ENCODE results near the gene SLC6A4.

SLC6A4 gene

DNA sequence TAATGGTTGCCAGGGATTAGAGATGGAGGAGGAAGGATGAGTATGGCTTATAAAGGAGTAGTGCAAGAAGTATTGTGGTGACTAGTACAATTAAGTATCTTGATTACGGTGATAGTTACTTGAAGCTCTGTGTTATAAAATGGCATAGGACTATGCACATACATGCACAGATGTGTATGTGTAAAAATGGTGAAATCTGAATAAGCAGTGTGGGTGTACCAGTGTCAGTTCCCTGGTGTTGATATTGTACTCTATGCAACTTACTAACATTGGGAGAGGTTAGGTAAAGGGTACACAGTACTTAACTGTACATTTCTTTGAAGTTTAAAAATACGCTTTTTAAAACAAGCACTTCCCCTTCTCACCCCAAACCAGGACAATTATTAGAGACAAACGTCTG is 70.3 kb downstream of the SLC6A4 start:
- no peak overlapping the region for H3K4me3 ChIP-seq (replicated peaks; ENCODE audit: low read depth, low read length)
- no peaks in the 10 kb centered on the region for H3K27me3 ChIP-seq (replicated peaks; ENCODE audit: control insufficient read depth, insufficient read depth, low read length)
- DNase-seq (ENCODE audit: extremely low read depth, insufficient read length), result no peak
- TF ChIP-seq, protein P1, sequence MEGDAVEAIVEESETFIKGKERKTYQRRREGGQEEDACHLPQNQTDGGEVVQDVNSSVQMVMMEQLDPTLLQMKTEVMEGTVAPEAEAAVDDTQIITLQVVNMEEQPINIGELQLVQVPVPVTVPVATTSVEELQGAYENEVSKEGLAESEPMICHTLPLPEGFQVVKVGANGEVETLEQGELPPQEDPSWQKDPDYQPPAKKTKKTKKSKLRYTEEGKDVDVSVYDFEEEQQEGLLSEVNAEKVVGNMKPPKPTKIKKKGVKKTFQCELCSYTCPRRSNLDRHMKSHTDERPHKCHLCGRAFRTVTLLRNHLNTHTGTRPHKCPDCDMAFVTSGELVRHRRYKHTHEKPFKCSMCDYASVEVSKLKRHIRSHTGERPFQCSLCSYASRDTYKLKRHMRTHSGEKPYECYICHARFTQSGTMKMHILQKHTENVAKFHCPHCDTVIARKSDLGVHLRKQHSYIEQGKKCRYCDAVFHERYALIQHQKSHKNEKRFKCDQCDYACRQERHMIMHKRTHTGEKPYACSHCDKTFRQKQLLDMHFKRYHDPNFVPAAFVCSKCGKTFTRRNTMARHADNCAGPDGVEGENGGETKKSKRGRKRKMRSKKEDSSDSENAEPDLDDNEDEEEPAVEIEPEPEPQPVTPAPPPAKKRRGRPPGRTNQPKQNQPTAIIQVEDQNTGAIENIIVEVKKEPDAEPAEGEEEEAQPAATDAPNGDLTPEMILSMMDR (IDR thresholded peaks at IDR 0.05; ENCODE audit: insufficient read depth, low read length, poor library complexity, severe bottlenecking), result no peak
- H3K36me3 ChIP-seq (ENCODE audit: control insufficient read depth, insufficient read depth, low read length), result no peaks in the 10 kb centered on the region; the same call in 1 of the 2 replicates

DNA sequence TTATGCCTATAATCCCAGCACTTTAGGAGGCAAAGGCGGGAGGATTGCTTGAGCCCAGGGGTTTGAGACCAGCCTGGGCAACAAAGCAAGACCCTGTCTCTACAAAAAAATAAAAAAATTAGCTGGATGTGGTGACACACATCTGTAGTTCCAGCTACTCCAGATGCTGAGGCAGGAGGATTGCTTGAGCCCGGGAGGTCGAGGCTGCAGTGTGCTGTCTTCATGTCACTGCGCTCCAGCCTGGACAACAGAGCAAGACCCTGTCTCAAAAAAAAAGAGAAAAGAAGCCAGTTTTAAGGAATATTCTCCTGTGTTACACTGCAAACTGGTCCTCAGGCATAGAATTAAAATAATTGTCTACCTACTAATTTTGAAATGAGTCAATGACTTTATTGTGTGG is 71.0 kb downstream of the SLC6A4 start:
- no peak for DNase-seq (ENCODE audit: extremely low read depth, insufficient read length)
- H3K36me3 ChIP-seq (ENCODE audit: control insufficient read depth, insufficient read depth, low read length), result no peaks in the 10 kb centered on the region; the same call in 1 of the 2 replicates
- H3K27me3 ChIP-seq (replicated peaks; ENCODE audit: control insufficient read depth, insufficient read depth, low read length), result no peaks in the 10 kb centered on the region
- H3K4me3 ChIP-seq (replicated peaks; ENCODE audit: low read depth, low read length), result no peak overlapping the region
- TF ChIP-seq, protein P1 (IDR thresholded peaks at IDR 0.05; ENCODE audit: insufficient read depth, low read length, poor library complexity, severe bottlenecking), result no peak

DNA sequence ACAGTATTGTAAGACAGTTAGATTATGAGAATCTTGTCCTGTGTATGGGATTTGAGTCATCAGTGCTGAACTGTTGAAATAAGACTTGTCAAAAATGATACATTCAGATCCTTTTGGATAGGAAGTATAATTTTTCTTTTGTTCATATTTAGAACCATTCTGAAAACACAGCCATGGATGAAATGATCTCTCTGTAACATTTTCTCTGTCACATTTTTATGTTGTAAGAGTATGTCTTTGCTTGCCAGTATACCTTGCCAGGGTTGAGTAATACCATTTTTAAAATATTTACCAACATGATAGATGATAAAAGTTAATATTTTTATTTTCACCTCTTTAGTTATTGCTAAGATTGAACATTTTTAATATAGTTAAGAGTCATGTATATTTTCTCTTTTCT is 73.9 kb downstream of the SLC6A4 start:
- TF ChIP-seq, protein P1 (IDR thresholded peaks at IDR 0.05; ENCODE audit: insufficient read depth, low read length, poor library complexity, severe bottlenecking), result no peak
- Histone ChIP-seq H3K36me3 (ENCODE audit: control insufficient read depth, insufficient read depth, low read length) (no peaks in the 10 kb centered on the region; the same call in 1 of the 2 replicates), H3K4me3 (replicated peaks; ENCODE audit: low read depth, low read length) (no peak overlapping the region), H3K27me3 (replicated peaks; ENCODE audit: control insufficient read depth, insufficient read depth, low read length) (no peaks in the 10 kb centered on the region)
- DNase-seq (ENCODE audit: extremely low read depth, insufficient read length), result no peak

- H3K36me3 ChIP-seq (ENCODE audit: control insufficient read depth, insufficient read depth, low read length), result no peaks in the 10 kb centered on the region; the same call in 1 of the 2 replicates
- no peaks in the 10 kb centered on the region for H3K27me3 ChIP-seq (replicated peaks; ENCODE audit: control insufficient read depth, insufficient read depth, low read length)
- no peak overlapping the region for H3K4me3 ChIP-seq (replicated peaks; ENCODE audit: low read depth, low read length)
- no peak for DNase-seq (ENCODE audit: extremely low read depth, insufficient read length)
- TF ChIP-seq, protein P1 (IDR thresholded peaks at IDR 0.05; ENCODE audit: insufficient read depth, low read length, poor library complexity, severe bottlenecking), result no peak
Observed at GRCh38 chr17:30160419-30161172, 74.9 kb downstream of the SLC6A4 start.

DNA sequence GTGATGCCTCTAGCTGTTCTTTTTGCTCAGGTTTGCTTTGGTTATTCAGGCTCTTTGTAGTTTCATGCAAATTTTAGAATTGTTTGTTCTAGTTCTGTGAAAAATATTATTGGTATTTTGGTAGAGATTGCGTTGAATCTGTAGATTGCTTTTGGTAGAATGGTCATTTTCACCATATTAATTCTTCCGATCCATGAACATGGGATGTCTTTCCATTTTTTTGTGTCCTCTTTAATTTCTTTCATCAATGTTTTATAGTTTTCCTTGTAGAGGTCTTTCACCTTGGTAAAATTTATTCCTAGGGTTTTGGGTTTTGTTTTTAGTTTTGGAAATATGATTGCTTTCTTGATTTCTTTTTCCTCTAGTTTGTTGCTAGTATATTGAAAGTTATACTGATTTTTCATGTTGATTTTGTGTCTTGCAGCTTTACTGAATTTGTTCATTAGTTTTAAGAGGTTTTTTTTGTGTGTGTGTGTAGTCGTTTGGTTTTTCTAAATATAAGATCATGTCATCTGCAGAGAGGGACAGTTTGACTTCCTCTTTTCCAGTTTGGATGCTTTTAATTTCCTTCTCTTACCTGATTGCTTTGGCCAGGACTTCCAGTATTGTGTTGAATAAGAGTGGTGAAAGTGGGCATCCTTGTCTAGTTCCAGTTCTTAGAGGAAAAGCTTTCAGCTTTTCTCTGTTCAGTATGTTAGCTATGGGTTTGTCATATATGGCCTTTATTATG is 76.4 kb downstream of the SLC6A4 start:
- Histone ChIP-seq H3K4me3 (replicated peaks; ENCODE audit: low read depth, low read length) (no peak overlapping the region), H3K36me3 (ENCODE audit: control insufficient read depth, insufficient read depth, low read length) (no peaks in the 10 kb centered on the region; the same call in 1 of the 2 replicates), H3K27me3 (replicated peaks; ENCODE audit: control insufficient read depth, insufficient read depth, low read length) (no peaks in the 10 kb centered on the region)
- no peak for DNase-seq (ENCODE audit: extremely low read depth, insufficient read length)
- TF ChIP-seq, protein P1 (IDR thresholded peaks at IDR 0.05; ENCODE audit: insufficient read depth, low read length, poor library complexity, severe bottlenecking), result no peak

All from GM06990 (cell line).